Sigmoid colon (tissue), 7 donors: ENCODE measurements around the gene ALDH16A1. TPM values are rescaled to one million over a fixed set of nuclear protein-coding genes. Genes with fewer than 3 reads are reported as not detected.

Experiments used
- DNase-seq: peaks from one replicate; pipeline ENCODE4 v3.0.0-alpha.2; 2019
- H3K27ac ChIP-seq, 4 donors: fragments of 200-600 bp; sonication (generic); one replicate each; pipeline ENCODE4 v1.5.1; 2016 to 2019; ENCODE audit warnings: mild to moderate bottlenecking in 1 of 4
- H3K27me3 ChIP-seq, 3 donors: fragments of 200-600 bp; sonication (generic); one replicate each; pipeline ENCODE4 v1.5.1; 2019; ENCODE audit warnings: mild to moderate bottlenecking in 1 of 3
- H3K36me3 ChIP-seq, 4 donors: fragments of 200-600 bp; sonication (generic); one replicate each; pipeline ENCODE4 v1.5.1; 2016 to 2019
- H3K4me1 ChIP-seq, 4 donors: fragments of 200-600 bp; sonication (generic); one replicate each; pipeline ENCODE4 v1.5.1; 2017 to 2019
- H3K4me3 ChIP-seq, 4 donors: fragments of 200-600 bp; sonication (generic); one replicate each; pipeline ENCODE4 v1.5.1; 2017 to 2019; ENCODE audit warnings: mild to moderate bottlenecking in 2 of 4, moderate library complexity in 1 of 4
- H3K9me3 ChIP-seq, 4 donors: fragments of 200-600 bp in 3 of 4; sonication (generic) in 3 of 4; one replicate each; pipeline versions ENCODE4 v1.5.1 to v1.6.1; 2013 to 2019
- CTCF ChIP-seq, 4 experiments: fragments of 450-650 bp in 3 of 4; fragments of 200-600 bp in 1 of 4; IDR thresholded peaks; one replicate each; pipeline ENCODE4 v1.5.1; 2016 to 2019; ENCODE audit warnings: antibody characterized with exemption in 4 of 4, mild to moderate bottlenecking in 3 of 4, moderate library complexity in 2 of 4
- EP300 ChIP-seq, 4 donors: sonication (generic); formaldehyde crosslinking; IDR thresholded peaks; one replicate each; pipeline ENCODE4 v1.6.1; 2017; ENCODE audit warnings: antibody characterized with exemption in 4 of 4
- POLR2A ChIP-seq, 2 donors: fragments of 450-650 bp; IDR thresholded peaks; one replicate each; pipeline ENCODE4 v1.6.1; 2016; ENCODE audit warnings: antibody characterized with exemption in 2 of 2, mild to moderate bottlenecking in 2 of 2, moderate library complexity in 2 of 2
- POLR2AphosphoS5 ChIP-seq, 4 donors: sonication (generic); formaldehyde crosslinking; IDR thresholded peaks; one replicate each; pipeline ENCODE4 v1.6.1; 2017; ENCODE audit warnings: antibody characterized with exemption in 4 of 4
- WGBS, 2 donors: extraction: QIAGEN DNeasy Blood & Tissue Kit; methylation state at CpG; one replicate each; pipeline ENCODE4 v1.1.7; 2013; 5-methylcytosine and 5-hydroxymethylcytosine counted together
- intact Hi-C: fragments of 100-400 bp; cut with DNase I; formaldehyde crosslinking; loops from one replicate; pipeline ENCODE4 v1.15.1; 2023
- polyA plus RNA-seq, 3 donors: library from polyadenylated mRNA; stranded (reverse); fragments of 200-250 nt; gene quantifications; one replicate each; pipeline ENCODE4 v1.2.3, GENCODE V29; 2013
- total RNA-seq, 4 donors: library from RNA; depleted of rRNA; stranded (reverse); fragments of >200 nt; gene quantifications; one replicate each; pipeline ENCODE4 v1.1.0, GENCODE V29; 2016
- donor health status: healthy with polysubstance abuse.
- donor health status: Bipolar disorder and iron deficiency.
- donor health status: healthy.

ALDH16A1 gene
- total and polyA plus RNA-seq, 7 donors: 14.1 to 44.2 (median 18.0) TPM

- no peak overlapping the region for H3K4me3 ChIP-seq
- no peak overlapping the region for H3K27ac ChIP-seq
- no peak for TF ChIP-seq CTCF (IDR thresholded peaks at IDR 0.05)
- no peak for TF ChIP-seq POLR2AphosphoS5 (IDR thresholded peaks at IDR 0.05)
- TF ChIP-seq POLR2A (IDR thresholded peaks at IDR 0.05): no peak
- TF ChIP-seq EP300 (IDR thresholded peaks at IDR 0.05): no peak
- DNase-seq: no peak
- H3K27me3 ChIP-seq: peaks cover 28 to 84% (median 78%) of the 10 kb centered on the region in 3 donors
- H3K36me3 ChIP-seq: no peaks in the 10 kb centered on the region
- peaks cover 0 to 24% (median 17%) of the 10 kb centered on the region in 4 donors for H3K4me1 ChIP-seq
- no peaks in the 10 kb centered on the region for H3K9me3 ChIP-seq
- intact Hi-C loops: loop anchor here (5.0 kb wide), 1 partner anchor 173 kb away; no protein-coding TSS in a partner anchor
- WGBS, 2 donors: 35 to 52% methylated on average over 6 of the region's 6 CpGs
Observed at GRCh38 chr19:49439836-49440235, 13.2 kb upstream of the ALDH16A1 start.

- H3K9me3 ChIP-seq: no peaks in the 10 kb centered on the region
- intact Hi-C loops: loop anchor here (5.0 kb wide), 1 partner anchor 173 kb away; no protein-coding TSS in a partner anchor
- no peak for TF ChIP-seq EP300 (IDR thresholded peaks at IDR 0.05)
- no peak for TF ChIP-seq CTCF (IDR thresholded peaks at IDR 0.05)
- no peak for TF ChIP-seq POLR2AphosphoS5 (IDR thresholded peaks at IDR 0.05)
- H3K27me3 ChIP-seq: peaks cover 28 to 76% (median 71%) of the 10 kb centered on the region in 3 donors
- 20 to 36% methylated on average over 19 of the region's 19 CpGs for WGBS, 2 donors
- H3K27ac ChIP-seq: no peak overlapping the region
- no peaks in the 10 kb centered on the region for H3K36me3 ChIP-seq
- H3K4me3 ChIP-seq: peak overlapping the region in 3 of 4 donors; percentile 18 to 32 (median 18)
- no peak for DNase-seq
- H3K4me1 ChIP-seq: peaks cover 0 to 24% (median 17%) of the 10 kb centered on the region in 4 donors
Observed at GRCh38 chr19:49440439-49441209, 12.4 kb upstream of the ALDH16A1 start.

GRCh38 chr19:49441210-49441959 is 11.6 kb upstream of the ALDH16A1 start, which contains the start of gene SLC17A7:
TSS of gene SLC17A7 (minus strand) at chr19:49441527. CDS start at chr19:49441379, 148 bp downstream.
- H3K4me1 ChIP-seq: peaks cover 0 to 24% (median 17%) of the 10 kb centered on the region in 4 donors
- intact Hi-C loops: loop anchor here (5.0 kb wide), 1 partner anchor 174 kb away; no protein-coding TSS in a partner anchor
- H3K9me3 ChIP-seq: no peaks in the 10 kb centered on the region
- H3K27ac ChIP-seq: peak within 1 kb of the TSS in 3 of 4 donors; percentile 69 to 91 (median 77)
- DNase-seq: peak; percentile 86
- peaks cover 0 to 5% (median 0%) of the 10 kb centered on the region in 4 donors for H3K36me3 ChIP-seq
- H3K4me3 ChIP-seq: peak within 1 kb of the TSS in 3 of 4 donors; percentile 47 to 69 (median 63)
- H3K27me3 ChIP-seq: peaks cover 25 to 68% (median 63%) of the 10 kb centered on the region in 3 donors
- WGBS, 2 donors: 5 to 6% methylated on average over 56 of the region's 56 CpGs
- TF ChIP-seq CTCF (IDR thresholded peaks at IDR 0.05) (no peak), EP300 (IDR thresholded peaks at IDR 0.05) (no peak), POLR2A (IDR thresholded peaks at IDR 0.05) (no peak)

GRCh38 chr19:49441960-49442350 is 11.1 kb upstream of the ALDH16A1 start:
- Histone ChIP-seq H3K27me3 (peaks cover 19 to 63% (median 57%) of the 10 kb centered on the region in 3 donors), H3K27ac (peak overlapping the region in 3 of 4 donors; percentile 69 to 91 (median 77)), H3K4me3 (peak overlapping the region in 3 of 4 donors; percentile 47 to 69 (median 63)), H3K9me3 (no peaks in the 10 kb centered on the region), H3K36me3 (peaks cover 0 to 10% (median 0%) of the 10 kb centered on the region in 4 donors), H3K4me1 (peaks cover 0 to 24% (median 17%) of the 10 kb centered on the region in 4 donors)
- intact Hi-C loops: loop anchor here (5.0 kb wide), 1 partner anchor 175 kb away; no protein-coding TSS in a partner anchor
- WGBS, 2 donors: 22 to 32% methylated on average over 14 of the region's 14 CpGs
- TF ChIP-seq POLR2A (IDR thresholded peaks at IDR 0.05) (no peak), EP300 (IDR thresholded peaks at IDR 0.05) (no peak), POLR2AphosphoS5 (IDR thresholded peaks at IDR 0.05) (no peak), CTCF (IDR thresholded peaks at IDR 0.05) (no peak)
- DNase-seq: no peak
